Measurements from ENCODE around the gene KCNA5. TPM values are rescaled to one million over a fixed set of nuclear protein-coding genes. Genes with fewer than 3 reads are reported as not detected.

The KCNA5 gene
- total RNA-seq, 4 donors from 2014 or later = 0.60 to 3.7 (median 2.0) TPM

DNA sequence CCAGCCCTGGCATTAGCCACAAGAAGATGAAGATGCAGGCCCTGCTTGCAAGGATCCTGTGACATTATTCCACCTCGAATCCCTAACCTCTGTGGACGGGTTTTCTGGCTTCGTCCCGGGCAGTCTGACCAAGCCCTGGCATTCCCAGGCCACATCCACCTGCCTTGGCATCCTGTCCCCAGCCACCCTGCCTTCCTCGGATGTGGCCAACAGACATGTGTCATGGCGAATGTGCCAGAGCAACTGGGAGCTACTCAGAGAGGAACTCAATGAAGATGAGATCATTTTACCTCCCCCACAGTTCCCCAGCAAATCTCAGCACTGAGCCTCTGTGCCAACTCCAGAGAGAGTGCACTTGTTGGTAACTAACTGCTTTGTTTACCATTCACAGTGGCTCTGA lies 33.5 kb upstream of the KCNA5 start:
- Histone ChIP-seq H3K36me3 (no peaks in the 10 kb centered on the region), H3K27me3 (peaks cover 8% of the 10 kb centered on the region), H3K4me1 (no peaks in the 10 kb centered on the region), H3K9me3 (no peaks in the 10 kb centered on the region), H3K27ac (no peak overlapping the region), H3K4me3 (no peak overlapping the region)
- 80% methylated on average over 6 of the region's 6 CpGs; no CpG with 5 or more reads in 1 of the 2 donors for WGBS, 2 donors (ENCODE audit: low coverage in 1 of 2)
- intact Hi-C loops (cut with DNase I; ENCODE audit: low total_unique reads) (no loop called here), in situ Hi-C loops (cut with MboI; ENCODE audit: low pct_ligation_motif_present in 1 of 4, low pct_unique_long_range_greater_than_20kb in 1 of 4, low sequenced_read_pairs in 3 of 4) (no loop called here)
- TF ChIP-seq EP300 (IDR thresholded peaks at IDR 0.05; ENCODE audit: low read depth) (no peak), POLR2A (IDR thresholded peaks at IDR 0.05) (no peak), POLR2AphosphoS5 (IDR thresholded peaks at IDR 0.05) (no peak)
- TF ChIP-seq, protein P1, sequence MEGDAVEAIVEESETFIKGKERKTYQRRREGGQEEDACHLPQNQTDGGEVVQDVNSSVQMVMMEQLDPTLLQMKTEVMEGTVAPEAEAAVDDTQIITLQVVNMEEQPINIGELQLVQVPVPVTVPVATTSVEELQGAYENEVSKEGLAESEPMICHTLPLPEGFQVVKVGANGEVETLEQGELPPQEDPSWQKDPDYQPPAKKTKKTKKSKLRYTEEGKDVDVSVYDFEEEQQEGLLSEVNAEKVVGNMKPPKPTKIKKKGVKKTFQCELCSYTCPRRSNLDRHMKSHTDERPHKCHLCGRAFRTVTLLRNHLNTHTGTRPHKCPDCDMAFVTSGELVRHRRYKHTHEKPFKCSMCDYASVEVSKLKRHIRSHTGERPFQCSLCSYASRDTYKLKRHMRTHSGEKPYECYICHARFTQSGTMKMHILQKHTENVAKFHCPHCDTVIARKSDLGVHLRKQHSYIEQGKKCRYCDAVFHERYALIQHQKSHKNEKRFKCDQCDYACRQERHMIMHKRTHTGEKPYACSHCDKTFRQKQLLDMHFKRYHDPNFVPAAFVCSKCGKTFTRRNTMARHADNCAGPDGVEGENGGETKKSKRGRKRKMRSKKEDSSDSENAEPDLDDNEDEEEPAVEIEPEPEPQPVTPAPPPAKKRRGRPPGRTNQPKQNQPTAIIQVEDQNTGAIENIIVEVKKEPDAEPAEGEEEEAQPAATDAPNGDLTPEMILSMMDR (IDR thresholded peaks at IDR 0.05) = no peak
- DNase-seq = no peak

DNA sequence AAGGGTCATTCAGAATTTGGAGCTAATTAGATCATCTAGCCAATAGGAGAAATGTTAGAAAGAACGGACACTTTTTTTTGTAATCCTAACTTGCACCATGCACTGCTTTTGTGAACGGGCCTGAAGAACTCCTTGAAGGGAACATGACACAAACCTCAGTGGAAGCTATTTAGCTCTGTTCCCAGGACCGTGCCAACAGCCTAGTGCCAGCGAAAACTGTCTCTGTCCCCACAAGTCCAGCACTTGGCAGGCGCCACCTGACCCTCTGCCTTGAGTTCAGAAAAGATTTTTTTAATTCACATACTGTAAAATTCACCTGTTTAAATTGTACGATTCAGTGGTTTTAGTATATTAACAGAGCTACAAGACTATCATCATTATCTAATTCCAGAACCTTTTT lies 31.3 kb upstream of the KCNA5 start:
- H3K9me3 ChIP-seq = no peaks in the 10 kb centered on the region
- DNase-seq = no peak
- WGBS, 2 donors (ENCODE audit: low coverage in 1 of 2) = 75 to 89% methylated on average over 3 to 6 of the region's 6 CpGs
- no peaks in the 10 kb centered on the region for H3K36me3 ChIP-seq
- no peaks in the 10 kb centered on the region for H3K4me1 ChIP-seq
- in situ Hi-C loops (cut with MboI; ENCODE audit: low pct_ligation_motif_present in 1 of 4, low pct_unique_long_range_greater_than_20kb in 1 of 4, low sequenced_read_pairs in 3 of 4) = no loop called here
- H3K27ac ChIP-seq = no peak overlapping the region
- TF ChIP-seq POLR2A (IDR thresholded peaks at IDR 0.05) = no peak
- no peak for TF ChIP-seq EP300 (IDR thresholded peaks at IDR 0.05; ENCODE audit: low read depth)
- TF ChIP-seq POLR2AphosphoS5 (IDR thresholded peaks at IDR 0.05) = no peak
- TF ChIP-seq, protein P1 (IDR thresholded peaks at IDR 0.05) = no peak
- H3K27me3 ChIP-seq = peaks cover 3% of the 10 kb centered on the region
- intact Hi-C loops (cut with DNase I; ENCODE audit: low total_unique reads) = no loop called here
- no peak overlapping the region for H3K4me3 ChIP-seq

DNA sequence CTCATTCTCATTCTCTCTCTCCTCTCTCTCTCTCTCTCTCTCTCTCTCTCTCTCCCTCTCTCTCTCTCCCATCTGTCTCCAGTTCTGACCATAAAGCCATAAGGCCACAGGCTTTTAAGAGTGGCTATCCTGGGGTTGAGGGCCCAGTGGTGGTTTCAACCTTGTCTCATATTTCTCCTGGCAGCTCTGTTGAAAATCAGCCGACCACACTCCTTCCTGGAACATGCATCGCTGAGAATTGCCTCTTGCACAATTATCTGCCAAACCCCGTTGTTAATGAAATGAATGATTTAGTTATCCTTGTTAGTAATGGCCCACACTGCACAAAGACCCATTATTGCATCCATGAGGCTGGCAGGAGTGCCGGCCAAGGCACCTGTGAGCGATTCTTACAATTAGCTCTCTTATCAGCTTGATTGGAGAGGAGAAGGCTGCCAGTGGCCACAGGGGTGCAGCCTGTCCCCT lies 30.4 kb upstream of the KCNA5 start:
- Histone ChIP-seq H3K27ac (no peak overlapping the region), H3K27me3 (peaks cover 3% of the 10 kb centered on the region), H3K4me3 (no peak overlapping the region), H3K4me1 (no peaks in the 10 kb centered on the region), H3K36me3 (no peaks in the 10 kb centered on the region), H3K9me3 (no peaks in the 10 kb centered on the region)
- 69% methylated on average over 5 of the region's 5 CpGs; no CpG with 5 or more reads in 1 of the 2 donors for WGBS, 2 donors (ENCODE audit: low coverage in 1 of 2)
- in situ Hi-C loops (cut with MboI; ENCODE audit: low pct_ligation_motif_present in 1 of 4, low pct_unique_long_range_greater_than_20kb in 1 of 4, low sequenced_read_pairs in 3 of 4) (no loop called here), intact Hi-C loops (cut with DNase I; ENCODE audit: low total_unique reads) (no loop called here)
- no peak for TF ChIP-seq POLR2A (IDR thresholded peaks at IDR 0.05)
- TF ChIP-seq, protein P1 (IDR thresholded peaks at IDR 0.05) = no peak
- no peak for TF ChIP-seq EP300 (IDR thresholded peaks at IDR 0.05; ENCODE audit: low read depth)
- no peak for TF ChIP-seq POLR2AphosphoS5 (IDR thresholded peaks at IDR 0.05)
- DNase-seq = no peak

DNA sequence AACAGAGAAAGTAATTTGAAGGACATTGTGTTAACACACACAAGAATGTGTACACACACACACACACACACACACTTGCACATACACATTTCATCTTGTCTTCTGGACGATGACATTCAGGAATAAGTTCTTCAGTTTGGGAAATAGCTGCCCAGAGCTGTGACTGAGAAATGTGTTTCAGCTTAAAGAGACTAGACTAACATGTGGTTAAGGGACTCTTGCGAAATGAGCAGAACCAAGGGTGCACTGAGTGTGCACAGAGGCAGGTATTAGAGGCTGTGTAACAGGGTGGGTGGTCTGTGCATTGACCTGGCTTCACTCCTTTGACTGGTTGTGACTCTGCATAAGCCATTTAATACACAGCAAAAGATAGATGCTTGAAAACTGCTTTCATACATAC lies 29.4 kb upstream of the KCNA5 start:
- in situ Hi-C loops (cut with MboI; ENCODE audit: low pct_ligation_motif_present in 1 of 4, low pct_unique_long_range_greater_than_20kb in 1 of 4, low sequenced_read_pairs in 3 of 4) = no loop called here
- intact Hi-C loops (cut with DNase I; ENCODE audit: low total_unique reads) = no loop called here
- no peaks in the 10 kb centered on the region for H3K36me3 ChIP-seq
- no peaks in the 10 kb centered on the region for H3K9me3 ChIP-seq
- H3K27me3 ChIP-seq = peaks cover 3% of the 10 kb centered on the region
- WGBS, 2 donors (ENCODE audit: low coverage in 1 of 2) = 68% methylated on average over 2 of the region's 2 CpGs; no CpG with 5 or more reads in 1 of the 2 donors
- DNase-seq = no peak
- H3K27ac ChIP-seq = no peak overlapping the region
- no peak for TF ChIP-seq POLR2A (IDR thresholded peaks at IDR 0.05)
- TF ChIP-seq, protein P1 (IDR thresholded peaks at IDR 0.05) = no peak
- no peak for TF ChIP-seq POLR2AphosphoS5 (IDR thresholded peaks at IDR 0.05)
- no peak for TF ChIP-seq EP300 (IDR thresholded peaks at IDR 0.05; ENCODE audit: low read depth)
- no peak overlapping the region for H3K4me3 ChIP-seq
- no peaks in the 10 kb centered on the region for H3K4me1 ChIP-seq
